Mammary epithelial cell (primary cell): ENCODE data around the gene SLCO4A1.

Experiments used
- CTCF ChIP-seq, 2 donors: IDR thresholded peaks in 1 of 2; conservative IDR thresholded peaks in 1 of 2; 2 replicates each; pipeline ENCODE4 v1.5.1; 2011 to 2012; ENCODE audit warnings: inconsistent platforms in 2 of 2, low read length in 2 of 2, mild to moderate bottlenecking in 2 of 2, control low read depth in 1 of 2, low read depth in 1 of 2; ENCODE audit not compliant: insufficient read depth in 1 of 2; ENCODE audit errors: extremely low read depth in 1 of 2
- EZH2 ChIP-seq: IDR thresholded peaks from 2 replicates; pipeline ENCODE4 v1.6.1; 2012; ENCODE audit warnings: low read length, inconsistent platforms, borderline replicate concordance

- TF ChIP-seq CTCF (conservative IDR thresholded peaks at IDR 0.05 in 1 of 2, IDR thresholded peaks at IDR 0.05 in 1 of 2; ENCODE audit: extremely low read depth in 1 of 2, insufficient read depth in 1 of 2, low read depth in 1 of 2, low read length in 2 of 2) (no peak), EZH2 (no peak)
Measured at GRCh38 chr20:62601714-62602113, 40.6 kb upstream of the SLCO4A1 start.
